H1 (cell line): ENCODE data around the gene CCNY. TPM values are rescaled to one million over a fixed set of nuclear protein-coding genes. Genes with fewer than 3 reads are reported as not detected.

Experiments used
- CTCF ChIA-PET: fragments of 300-600 bp; sonication (Branson Sonifier 250); formaldehyde crosslinking; loops from one replicate; lab custom pipeline; 2021; ENCODE audit not compliant: partially characterized antibody; lab: Charles Lee
- POLR2A ChIA-PET: fragments of 300-600 bp; sonication (Branson Sonifier 250); formaldehyde crosslinking; loops from one replicate; lab custom pipeline; 2021; ENCODE audit warnings: inconsistent platforms; ENCODE audit not compliant: partially characterized antibody; lab: Charles Lee
- DNase-seq, 2 experiments: peaks; one replicate each; pipeline versions ENCODE4 v3.0.0 to v3.0.0-alpha.2; 2010 to 2022; ENCODE audit warnings: low spot score in 2 of 2, low read depth in 1 of 2, mixed read lengths in 1 of 2
- FAIRE-seq: peaks from 2 replicates; lab custom pipeline; 2011; peaks lifted over from hg19 to GRCh38; lab: Jason Lieb, UNC
- H2AFZ ChIP-seq: 2 replicates; pipeline ENCODE4 v1.8.1; 2012; ENCODE audit warnings: low read length, inconsistent platforms
- H2AK5ac ChIP-seq: 2 replicates; pipeline ENCODE4 v1.6.1; 2013; ENCODE audit warnings: low read depth, low read length
- H2BK120ac ChIP-seq: replicated peaks from 2 replicates; pipeline ENCODE3; 2013; ENCODE audit warnings: low read depth, low read length, inconsistent platforms
- H2BK12ac ChIP-seq: 2 replicates; pipeline ENCODE4 v1.6.1; 2013; ENCODE audit warnings: low read depth, low read length
- H2BK15ac ChIP-seq: 2 replicates; pipeline ENCODE4 v1.6.1; 2013; ENCODE audit warnings: low read length
- H2BK20ac ChIP-seq: 2 replicates; pipeline ENCODE4 v1.6.1; 2013; ENCODE audit warnings: low read length
- H2BK5ac ChIP-seq: 2 replicates; pipeline ENCODE4 v1.6.1; 2013; ENCODE audit warnings: low read depth, low read length
- H3K14ac ChIP-seq: 2 replicates; pipeline ENCODE4 v1.6.1; 2013; ENCODE audit warnings: inconsistent platforms; ENCODE audit not compliant: insufficient read length
- H3K18ac ChIP-seq: 2 replicates; pipeline ENCODE4 v1.6.1; 2013; ENCODE audit warnings: low read length; ENCODE audit errors: extremely low read depth
- H3K23ac ChIP-seq: 2 replicates; pipeline ENCODE4 v1.6.1; 2013; ENCODE audit warnings: inconsistent platforms; ENCODE audit not compliant: insufficient read length
- H3K23me2 ChIP-seq: 2 replicates; pipeline ENCODE4 v1.6.1; 2013; ENCODE audit warnings: low read depth, low read length
- H3K27ac ChIP-seq: 2 replicates; pipeline ENCODE4 v1.6.1; 2011; ENCODE audit warnings: low read depth, low read length, inconsistent platforms
- H3K27me3 ChIP-seq, 4 experiments: replicated peaks in 1 of 4; 1 replicate in 1 of 4; 2 replicates in 3 of 4; pipeline versions ENCODE4 v1.6.1 to v1.8.1; 2011 to 2013; ENCODE audit warnings: low read length in 3 of 4, mild to moderate bottlenecking in 3 of 4, inconsistent platforms in 2 of 4, mixed read lengths in 2 of 4, moderate library complexity in 1 of 4; ENCODE audit not compliant: control insufficient read depth in 3 of 4, insufficient read depth in 3 of 4; ENCODE audit errors: extremely low read depth in 1 of 4
- H3K36me3 ChIP-seq, 4 experiments: 2 replicates each; pipeline versions ENCODE4 v1.6.1 to v1.8.1; 2011 to 2013; ENCODE audit warnings: mild to moderate bottlenecking in 4 of 4, low read length in 3 of 4, moderate library complexity in 2 of 4, control low read depth in 1 of 4, inconsistent platforms in 1 of 4; ENCODE audit not compliant: insufficient read depth in 4 of 4, control insufficient read depth in 2 of 4
- H3K4ac ChIP-seq: replicated peaks from 2 replicates; pipeline ENCODE3; 2013; ENCODE audit warnings: low read length, low read depth, mixed read lengths, inconsistent platforms; ENCODE audit not compliant: insufficient read length
- H3K4me1 ChIP-seq, 4 experiments: replicated peaks in 1 of 4; 1 replicate in 1 of 4; 2 replicates in 3 of 4; pipeline versions ENCODE4 v1.6.1 to v1.8.1; 2011 to 2013; ENCODE audit warnings: low read length in 3 of 4, inconsistent platforms in 2 of 4, mixed read lengths in 1 of 4; ENCODE audit not compliant: insufficient read depth in 4 of 4, control insufficient read depth in 3 of 4
- H3K4me2 ChIP-seq, 2 experiments: 2 replicates each; pipeline versions ENCODE4 v1.6.1 to v1.8.1; 2011 to 2013; ENCODE audit warnings: low read depth in 2 of 2, low read length in 2 of 2, control low read depth in 1 of 2, inconsistent platforms in 1 of 2, mild to moderate bottlenecking in 1 of 2; ENCODE audit not compliant: insufficient read depth in 1 of 2
- H3K4me3 ChIP-seq, 4 experiments: fragments of 200-600, 300-600 bp in 1 of 4; sonication (generic), shearing (Covaris generic), sonication (Bioruptor Twin) in 1 of 4; 2 replicates each; pipeline versions ENCODE4 v1.5.1 to v1.8.1; 2011 to 2016; ENCODE audit warnings: low read length in 4 of 4, low read depth in 3 of 4, control low read depth in 2 of 4, inconsistent platforms in 2 of 4, mild to moderate bottlenecking in 2 of 4, mixed read lengths in 1 of 4, moderate library complexity in 1 of 4; ENCODE audit not compliant: insufficient read depth in 2 of 4; ENCODE audit errors: extremely low read depth in 1 of 4
- H3K56ac ChIP-seq: replicated peaks from 2 replicates; pipeline ENCODE3; 2013; ENCODE audit warnings: low read depth, mild to moderate bottlenecking, mixed read lengths, low read length, inconsistent platforms; ENCODE audit not compliant: insufficient read length
- H3K79me1 ChIP-seq: 2 replicates; pipeline ENCODE4 v1.6.1; 2013; ENCODE audit warnings: low read depth, low read length, control low read depth
- H3K79me2 ChIP-seq, 2 experiments: 2 replicates each; pipeline versions ENCODE4 v1.6.1 to v1.8.1; 2012 to 2013; ENCODE audit warnings: low read length in 2 of 2, mild to moderate bottlenecking in 2 of 2, inconsistent platforms in 1 of 2; ENCODE audit not compliant: insufficient read depth in 2 of 2, control insufficient read depth in 1 of 2
- H3K9ac ChIP-seq, 4 experiments: replicated peaks in 1 of 4; 1 replicate in 1 of 4; 2 replicates in 3 of 4; pipeline versions ENCODE4 v1.6.1 to v1.8.1; 2011 to 2013; ENCODE audit warnings: low read depth in 3 of 4, low read length in 3 of 4, control low read depth in 2 of 4, mild to moderate bottlenecking in 2 of 4, moderate library complexity in 2 of 4, inconsistent platforms in 1 of 4; ENCODE audit errors: extremely low read depth in 1 of 4
- H3K9me3 ChIP-seq, 2 experiments: 2 replicates each; pipeline versions ENCODE4 v1.6.1 to v1.8.1; 2012 to 2013; ENCODE audit warnings: mild to moderate bottlenecking in 2 of 2, moderate library complexity in 2 of 2, control low read depth in 1 of 2, inconsistent platforms in 1 of 2, low read depth in 1 of 2, low read length in 1 of 2, mixed read lengths in 1 of 2; ENCODE audit not compliant: insufficient read depth in 2 of 2
- H4K20me1 ChIP-seq, 2 experiments: replicated peaks in 1 of 2; 2 replicates each; pipeline versions ENCODE3 to v1.8.1; 2011 to 2013; ENCODE audit warnings: inconsistent platforms in 2 of 2, low read length in 2 of 2, mild to moderate bottlenecking in 1 of 2; ENCODE audit not compliant: insufficient read depth in 2 of 2, control insufficient read depth in 1 of 2
- H4K5ac ChIP-seq: 2 replicates; pipeline ENCODE4 v1.6.1; 2013; ENCODE audit warnings: low read length, low read depth, mixed read lengths, inconsistent platforms; ENCODE audit not compliant: insufficient read length
- H4K8ac ChIP-seq: 2 replicates; pipeline ENCODE4 v1.8.0; 2013; ENCODE audit warnings: mild to moderate bottlenecking, moderate library complexity, low read length, inconsistent platforms; ENCODE audit not compliant: insufficient read depth; ENCODE audit errors: extremely low read depth
- H4K91ac ChIP-seq: replicated peaks from 2 replicates; pipeline ENCODE3; 2013; ENCODE audit warnings: low read length, mixed read lengths, inconsistent platforms; ENCODE audit not compliant: insufficient read length
- ASH2L ChIP-seq: fragments of 200-600, 300-600 bp; sonication (generic); IDR thresholded peaks from one replicate; pipeline ENCODE4 v1.7.1; 2017; ENCODE audit warnings: low read length
- BACH1 ChIP-seq: IDR thresholded peaks from 2 replicates; pipeline ENCODE4 v1.6.1; 2012; ENCODE audit warnings: low read length, improper control_type of control experiment
- CEBPB ChIP-seq: IDR thresholded peaks from 2 replicates; pipeline ENCODE4 v1.6.1; 2012; ENCODE audit warnings: low read depth, low read length
- FOSL1 ChIP-seq: IDR thresholded peaks from 2 replicates; pipeline ENCODE4 v1.6.1; 2011; ENCODE audit warnings: mild to moderate bottlenecking, low read depth, low read length, moderate library complexity; ENCODE audit not compliant: insufficient read depth
- PHF8 ChIP-seq: fragments of 200-600 bp; sonication (generic); conservative IDR thresholded peaks from 2 replicates; pipeline ENCODE4 v1.7.1; 2012; ENCODE audit warnings: low read depth, mild to moderate bottlenecking, inconsistent platforms, low read length, moderate library complexity
- SIRT6 ChIP-seq: IDR thresholded peaks from one replicate; pipeline ENCODE4 v1.7.1; 2012; ENCODE audit warnings: low read length, inconsistent platforms
- SUZ12 ChIP-seq: fragments of 200-600 bp; sonication (generic); IDR thresholded peaks from 2 replicates; pipeline ENCODE4 v1.6.1; 2012; ENCODE audit warnings: mild to moderate bottlenecking, inconsistent platforms, low read length, moderate library complexity, mixed read lengths
- TBP ChIP-seq: IDR thresholded peaks from 2 replicates; pipeline ENCODE4 v1.6.1; 2011; ENCODE audit warnings: low read depth, low read length, improper control_type of control experiment
- TCF12 ChIP-seq: IDR thresholded peaks from 2 replicates; pipeline ENCODE4 v1.6.1; 2011; ENCODE audit warnings: low read depth, mild to moderate bottlenecking, low read length
- WGBS, 2 experiments: shearing (Covaris generic) in 1 of 2; methylation state at CpG; one replicate each; pipeline versions ENCODE4 v1.1.6 to v1.1.7; 2013 to 2015; ENCODE audit warnings: low lambda C conversion rate in 2 of 2, mixed read lengths in 2 of 2, inconsistent platforms in 1 of 2, low coverage in 1 of 2, missing lambda C conversion rate in 1 of 2; ENCODE audit not compliant: insufficient replicate concordance in 2 of 2, insufficient coverage in 1 of 2, insufficient read length in 1 of 2; ENCODE audit errors: extremely low coverage in 1 of 2, missing lambda C conversion rate in 1 of 2; 5-methylcytosine and 5-hydroxymethylcytosine counted together
- polyA plus RNA-seq, 7 experiments: library from polyadenylated mRNA; depleted of rRNA in 3 of 7; stranded (reverse) in 5 of 7; unstranded in 2 of 7; fragments of >200 nt in 5 of 7; fragments of 200-250 nt in 2 of 7; gene quantifications; 1 replicate in 5 of 7; 2 replicates in 1 of 7; 4 replicates in 1 of 7; pipeline versions ENCODE4 v1.2.1 to v1.2.3, GENCODE V29; 2011 to 2013; ENCODE audit warnings: missing spikeins in 2 of 7, mixed read lengths in 2 of 7
- total RNA-seq: library from RNA; stranded (reverse); fragmentation: NEBNext Ultra II Directional; extraction: Animal tissue kit (Norgen Biotek cat#: 25700); gene quantifications from 2 replicates; pipeline ENCODE4 v1.2.1, GENCODE V29; 2021
- TF ChIP-seq, protein P1 (sequence below): IDR thresholded peaks from 2 replicates; pipeline ENCODE4 v1.6.1; 2012; ENCODE audit warnings: inconsistent platforms
- TF ChIP-seq, protein P2 (sequence below): IDR thresholded peaks from 2 replicates; pipeline ENCODE4 v1.6.1; 2012; ENCODE audit warnings: low read length, inconsistent platforms

Gene CCNY
- total and polyA plus RNA-seq, 2 of the 8 experiments (the other 6 are each of a cell fraction or from before 2014, with no cell fraction given) = 25.3 to 68.2 TPM

DNA sequence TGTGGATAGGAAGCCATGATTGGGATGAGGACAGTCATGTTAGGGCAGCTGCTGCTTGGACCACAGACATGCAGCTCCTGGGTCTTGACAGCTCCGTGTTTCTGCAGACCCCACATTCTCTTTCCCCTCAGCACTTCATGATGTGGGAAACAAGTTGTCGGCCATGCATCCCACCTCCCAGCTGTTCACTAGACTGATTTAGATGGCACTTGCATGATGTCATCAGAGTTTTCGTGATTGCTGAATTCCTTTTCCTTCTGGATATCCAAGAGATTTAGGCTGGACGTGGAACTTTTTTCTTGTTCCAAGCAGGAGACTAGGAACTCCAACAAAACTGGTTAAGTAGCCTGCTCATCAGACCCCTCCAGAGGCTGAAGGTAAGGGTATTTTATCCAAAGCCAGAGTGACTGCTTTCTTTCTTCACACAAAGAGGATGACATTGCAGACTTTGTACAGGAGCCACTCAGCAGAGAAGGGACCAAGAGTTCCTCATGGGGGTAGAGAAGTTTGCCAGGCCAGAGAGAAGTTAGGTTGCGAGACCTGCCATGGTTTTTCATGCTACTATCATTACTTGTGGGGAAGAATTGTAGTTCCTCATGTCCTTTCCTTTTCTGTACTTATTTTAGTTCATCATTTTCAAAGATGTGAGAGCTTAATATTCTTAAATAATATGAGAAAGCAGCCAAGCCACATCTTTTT, 151.2 kb downstream of the CCNY start:
- peaks cover 0 to 8% of the 10 kb centered on the region in 2 experiments; a peak in 1 of 4 replicates for H3K79me2 ChIP-seq
- TF ChIP-seq CEBPB (no peak), FOSL1 (no peak), TCF12 (no peak), PHF8 (no peak), BACH1 (no peak), SUZ12 (no peak), SIRT6 (no peak), TBP (no peak), ASH2L (no peak)
- TF ChIP-seq, protein P1, sequence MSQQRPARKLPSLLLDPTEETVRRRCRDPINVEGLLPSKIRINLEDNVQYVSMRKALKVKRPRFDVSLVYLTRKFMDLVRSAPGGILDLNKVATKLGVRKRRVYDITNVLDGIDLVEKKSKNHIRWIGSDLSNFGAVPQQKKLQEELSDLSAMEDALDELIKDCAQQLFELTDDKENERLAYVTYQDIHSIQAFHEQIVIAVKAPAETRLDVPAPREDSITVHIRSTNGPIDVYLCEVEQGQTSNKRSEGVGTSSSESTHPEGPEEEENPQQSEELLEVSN = no peak
- TF ChIP-seq, protein P2, sequence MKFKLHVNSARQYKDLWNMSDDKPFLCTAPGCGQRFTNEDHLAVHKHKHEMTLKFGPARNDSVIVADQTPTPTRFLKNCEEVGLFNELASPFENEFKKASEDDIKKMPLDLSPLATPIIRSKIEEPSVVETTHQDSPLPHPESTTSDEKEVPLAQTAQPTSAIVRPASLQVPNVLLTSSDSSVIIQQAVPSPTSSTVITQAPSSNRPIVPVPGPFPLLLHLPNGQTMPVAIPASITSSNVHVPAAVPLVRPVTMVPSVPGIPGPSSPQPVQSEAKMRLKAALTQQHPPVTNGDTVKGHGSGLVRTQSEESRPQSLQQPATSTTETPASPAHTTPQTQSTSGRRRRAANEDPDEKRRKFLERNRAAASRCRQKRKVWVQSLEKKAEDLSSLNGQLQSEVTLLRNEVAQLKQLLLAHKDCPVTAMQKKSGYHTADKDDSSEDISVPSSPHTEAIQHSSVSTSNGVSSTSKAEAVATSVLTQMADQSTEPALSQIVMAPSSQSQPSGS = no peak

More for the DNA sequence above, 151.2 kb downstream of the CCNY start:
- H2BK12ac ChIP-seq = no peak overlapping the region
- H3K56ac ChIP-seq = no peak overlapping the region
- H3K23me2 ChIP-seq = no peaks in the 10 kb centered on the region
- H3K14ac ChIP-seq = no peak overlapping the region
- no peak overlapping the region for H3K9ac ChIP-seq
- POLR2A ChIA-PET = no interaction called here
- H3K79me1 ChIP-seq = 0 out of 2 replicates have a peak, but pooled peaks cover 2% of the 10 kb centered on the region
- H2AFZ ChIP-seq = no peak overlapping the region
- no peak overlapping the region for H2AK5ac ChIP-seq
- H3K36me3 ChIP-seq = no peaks in the 10 kb centered on the region
- H3K27ac ChIP-seq = no peak overlapping the region; the same call in 1 of the 2 replicates
- DNase-seq (no peak), FAIRE-seq (no peak)
- no peak overlapping the region for H3K4me2 ChIP-seq
- H3K18ac ChIP-seq = no peak overlapping the region
- no peak overlapping the region for H3K4me3 ChIP-seq
- peaks cover 0 to 1% of the 10 kb centered on the region in 2 experiments for H4K20me1 ChIP-seq
- 91% methylated on average over 5 of the region's 5 CpGs; no CpG with 5 or more reads in 1 of the 2 experiments for WGBS, 2 experiments
- H3K9me3 ChIP-seq = no peaks in the 10 kb centered on the region
- no peak overlapping the region for H2BK20ac ChIP-seq
- H4K8ac ChIP-seq = no peak overlapping the region
- H4K91ac ChIP-seq = no peak overlapping the region
- H2BK120ac ChIP-seq = no peak overlapping the region
- no peak overlapping the region for H2BK5ac ChIP-seq
- peaks cover under 1 to 5% (median 3%) of the 10 kb centered on the region in 4 experiments; a peak in 5 of 7 replicates for H3K4me1 ChIP-seq
- no peak overlapping the region for H2BK15ac ChIP-seq
- no peaks in the 10 kb centered on the region for H3K27me3 ChIP-seq
- no peak overlapping the region for H4K5ac ChIP-seq
- no peak overlapping the region for H3K23ac ChIP-seq
- H3K4ac ChIP-seq = no peak overlapping the region
- CTCF ChIA-PET = interaction anchor here (0.6 to 1.0 kb wide), 2 partner anchors 81 to 101 kb away, joined by 3 read pairs; no protein-coding TSS in a partner anchor
